PC-3 (cell line): ENCODE data around the gene ZNF33B. TPM values are rescaled to one million over a fixed set of nuclear protein-coding genes. Genes with fewer than 3 reads are reported as not detected.
A peak's percentile ranks its signal among the peaks of the same experiment; 100 is the strongest.

Experiments used
- ATAC-seq: fragments of 200-7000 bp; cut with Tn5 transposase; 2 replicates; pipeline ENCODE4 v1.9.1; 2020; ENCODE audit warnings: mild to moderate bottlenecking, moderate library complexity
- BruUV-seq: library from RNA; stranded (reverse); fragments of 400-500 nt; replicated peaks from 2 replicates; lab custom pipeline; 2021; lab: Mats Ljungman, UMichigan
- CTCF ChIA-PET: fragments of 300-600 bp; sonication (Branson Sonifier 250); formaldehyde crosslinking; loops from one replicate; lab custom pipeline; 2022; ENCODE audit warnings: antibody characterized with exemption; lab: Charles Lee
- POLR2A ChIA-PET: fragments of 300-600 bp; sonication (Branson Sonifier 250); formaldehyde crosslinking; loops from one replicate; lab custom pipeline; 2022; ENCODE audit warnings: antibody characterized with exemption; ENCODE audit not compliant: unreplicated experiment; lab: Charles Lee
- DNase-seq: peaks from one replicate; pipeline ENCODE4 v3.0.0-alpha.2; 2015
- H2AFZ ChIP-seq: fragments of 300-600 bp; sonication (generic); 2 replicates; pipeline ENCODE4 v1.6.0; 2016; ENCODE audit warnings: antibody characterized with exemption, low read length
- H3F3A ChIP-seq: fragments of 300-600 bp; sonication (generic); one replicate; pipeline ENCODE4 v1.6.0; 2017; ENCODE audit warnings: antibody characterized with exemption, low read length, control low read depth, mild to moderate bottlenecking; ENCODE audit not compliant: unreplicated experiment
- H3K27ac ChIP-seq: fragments of 300-600 bp; sonication (generic); 2 replicates; pipeline ENCODE4 v1.5.1; 2016; ENCODE audit warnings: mild to moderate bottlenecking, low read length
- H3K27me3 ChIP-seq: fragments of 300-600 bp; sonication (generic); 2 replicates; pipeline ENCODE4 v1.6.1; 2016; ENCODE audit warnings: low read length, mixed read lengths
- H3K36me3 ChIP-seq: fragments of 300-600 bp; sonication (generic); 2 replicates; pipeline ENCODE4 v1.6.1; 2016; ENCODE audit warnings: low read depth, mixed run types, low read length, mixed read lengths
- H3K4me1 ChIP-seq: fragments of 300-600 bp; sonication (generic); 2 replicates; pipeline ENCODE4 v1.5.1; 2016; ENCODE audit warnings: low read length; ENCODE audit not compliant: insufficient read depth
- H3K4me2 ChIP-seq: fragments of 300-600 bp; sonication (generic); 2 replicates; pipeline ENCODE4 v1.6.0; 2016; ENCODE audit warnings: low read length
- H3K4me3 ChIP-seq: fragments of 300-600 bp; sonication (generic); 2 replicates; pipeline ENCODE4 v1.5.1; 2016; ENCODE audit warnings: mild to moderate bottlenecking, low read length, mixed read lengths
- H3K79me2 ChIP-seq: fragments of 300-600 bp; sonication (generic); 2 replicates; pipeline ENCODE4 v1.6.1; 2017; ENCODE audit warnings: low read length, mixed read lengths
- H3K9ac ChIP-seq: fragments of 300-600 bp; sonication (generic); 2 replicates; pipeline ENCODE4 v1.6.0; 2016; ENCODE audit warnings: mild to moderate bottlenecking, low read length
- H3K9me2 ChIP-seq: fragments of 300-600 bp; sonication (generic); replicated peaks from 2 replicates; pipeline ENCODE4 v1.6.1; 2016; ENCODE audit warnings: mixed run types, low read length, mixed read lengths
- H3K9me3 ChIP-seq: fragments of 300-600 bp; sonication (generic); 2 replicates; pipeline ENCODE4 v1.6.1; 2016; ENCODE audit warnings: low read length, mixed read lengths
- H4K20me1 ChIP-seq: fragments of 300-600 bp; sonication (generic); 2 replicates; pipeline ENCODE4 v1.6.1; 2016; ENCODE audit warnings: low read length, mixed read lengths
- CTCF ChIP-seq: fragments of 300-600 bp; sonication (generic); conservative IDR thresholded peaks from 2 replicates; pipeline ENCODE4 v1.5.1; 2017; ENCODE audit warnings: antibody characterized with exemption, low read depth, mild to moderate bottlenecking, low read length
- EZH2 ChIP-seq: fragments of 300-600 bp; sonication (generic); IDR thresholded peaks from one replicate; pipeline ENCODE4 v1.6.1; 2017; ENCODE audit warnings: antibody characterized with exemption, mild to moderate bottlenecking, low read length; ENCODE audit not compliant: unreplicated experiment
- EZH2phosphoT487 ChIP-seq: fragments of 300-600 bp; sonication (generic); IDR thresholded peaks from 2 replicates; pipeline ENCODE4 v1.6.1; 2018; ENCODE audit warnings: mild to moderate bottlenecking, antibody characterized with exemption, low read length, borderline replicate concordance
- intact Hi-C: fragments of 100-400 bp; cut with micrococcal nuclease; formaldehyde crosslinking; loops from 2 replicates; pipeline ENCODE4 v1.9.0; 2023
- total RNA-seq: library from RNA; depleted of rRNA; stranded (reverse); fragments of >200 nt; gene quantifications from 2 replicates; pipeline ENCODE4 v1.2.3, GENCODE V29; 2014

The ZNF33B gene
- total RNA-seq, 1 experiment from 2014 or later: 6.2 TPM

GRCh38 chr10:42637142-42637541, 1.2 kb downstream of the ZNF33B start:
- Histone ChIP-seq H2AFZ (peak overlapping the region; percentile 94), H3K27me3 (no peaks in the 10 kb centered on the region)
- CTCF ChIA-PET: no interaction called here

GRCh38 chr10:42635098-42635497, 3.3 kb downstream of the ZNF33B start:
- H3K27me3 ChIP-seq: no peaks in the 10 kb centered on the region
- CTCF ChIA-PET: no interaction called here
- no TSS peak for BruUV-seq
- H3K79me2 ChIP-seq: peaks cover 40% of the 10 kb centered on the region
- no peak overlapping the region for H3K4me2 ChIP-seq
- peaks cover 22% of the 10 kb centered on the region for H3K36me3 ChIP-seq
- H3K9me3 ChIP-seq: no peaks in the 10 kb centered on the region
- DNase-seq: no peak
- no peaks in the 10 kb centered on the region for H4K20me1 ChIP-seq
- no peaks in the 10 kb centered on the region for H3K9me2 ChIP-seq
- no peak overlapping the region for H3K4me3 ChIP-seq
- intact Hi-C loops: loop anchor here (5.0 kb wide), 2 partner anchors 117 to 472 kb away; no protein-coding TSS in a partner anchor
- no peak overlapping the region for H3K27ac ChIP-seq
- H3F3A ChIP-seq: no peaks in the 10 kb centered on the region
- POLR2A ChIA-PET: no interaction called here
- no peak for ATAC-seq
- no peak overlapping the region for H3K9ac ChIP-seq
- peaks cover 15% of the 10 kb centered on the region for H3K4me1 ChIP-seq
- H2AFZ ChIP-seq: no peak overlapping the region
- TF ChIP-seq EZH2phosphoT487 (no peak), EZH2 (no peak), CTCF (no peak)

More at GRCh38 chr10:42637142-42637541, 1.2 kb downstream of the ZNF33B start:
- no peaks in the 10 kb centered on the region for H4K20me1 ChIP-seq
- ATAC-seq: no peak
- peak overlapping the region; percentile 76 for H3K4me3 ChIP-seq
- BruUV-seq: no TSS peak
- no peaks in the 10 kb centered on the region for H3F3A ChIP-seq
- peaks cover 40% of the 10 kb centered on the region for H3K79me2 ChIP-seq
- H3K9ac ChIP-seq: peak overlapping the region; percentile 91
- H3K27ac ChIP-seq: peak overlapping the region; percentile 92; the same call in 1 of the 2 replicates
- POLR2A ChIA-PET: no interaction called here
- no peaks in the 10 kb centered on the region for H3K9me3 ChIP-seq
- no peaks in the 10 kb centered on the region for H3K9me2 ChIP-seq
- DNase-seq: no peak
- H3K4me2 ChIP-seq: peak overlapping the region; percentile 95
- peaks cover 15% of the 10 kb centered on the region for H3K4me1 ChIP-seq
- TF ChIP-seq CTCF (no peak), EZH2 (no peak)
- intact Hi-C loops: loop anchor here (5.0 kb wide), 2 partner anchors 115 to 470 kb away; no protein-coding TSS in a partner anchor
- peaks cover 7% of the 10 kb centered on the region for H3K36me3 ChIP-seq

- H2AFZ ChIP-seq: no peak overlapping the region
- H3K4me2 ChIP-seq: no peak overlapping the region
- intact Hi-C loops: no loop called here
- H3K27ac ChIP-seq: no peak overlapping the region
- ChIA-PET CTCF (no interaction called here), POLR2A (no interaction called here)
- no peaks in the 10 kb centered on the region for H3K27me3 ChIP-seq
- no peaks in the 10 kb centered on the region for H3F3A ChIP-seq
- H3K9me3 ChIP-seq: no peaks in the 10 kb centered on the region
- H3K9me2 ChIP-seq: no peaks in the 10 kb centered on the region
- peaks cover 42% of the 10 kb centered on the region for H3K36me3 ChIP-seq
- no peaks in the 10 kb centered on the region for H4K20me1 ChIP-seq
- no peak overlapping the region for H3K4me3 ChIP-seq
- peaks cover 37% of the 10 kb centered on the region for H3K79me2 ChIP-seq
- H3K4me1 ChIP-seq: peaks cover 10% of the 10 kb centered on the region
- no peak for TF ChIP-seq CTCF
- TF ChIP-seq EZH2: no peak
- no peak for TF ChIP-seq EZH2phosphoT487
- ATAC-seq (no peak), DNase-seq (no peak)
- H3K9ac ChIP-seq: no peak overlapping the region
- no TSS peak for BruUV-seq
These were observed 5.8 kb downstream of the ZNF33B start for GRCh38 chr10:42632564-42632963.
